H1 (cell line): ENCODE results near the gene IL4. TPM values are rescaled to one million over a fixed set of nuclear protein-coding genes. Genes with fewer than 3 reads are reported as not detected.

Source experiments
- CTCF ChIA-PET: fragments of 300-600 bp; sonication (Branson Sonifier 250); formaldehyde crosslinking; loops from one replicate; lab custom pipeline; 2021; ENCODE audit not compliant: partially characterized antibody; lab: Charles Lee
- POLR2A ChIA-PET: fragments of 300-600 bp; sonication (Branson Sonifier 250); formaldehyde crosslinking; loops from one replicate; lab custom pipeline; 2021; ENCODE audit warnings: inconsistent platforms; ENCODE audit not compliant: partially characterized antibody; lab: Charles Lee
- DNase-seq, 2 experiments: peaks; one replicate each; pipeline versions ENCODE4 v3.0.0 to v3.0.0-alpha.2; 2010 to 2022; ENCODE audit warnings: low spot score in 2 of 2, low read depth in 1 of 2, mixed read lengths in 1 of 2
- FAIRE-seq: peaks from 2 replicates; lab custom pipeline; 2011; peaks lifted over from hg19 to GRCh38; lab: Jason Lieb, UNC
- H2AFZ ChIP-seq: 2 replicates; pipeline ENCODE4 v1.8.1; 2012; ENCODE audit warnings: low read length, inconsistent platforms
- H2AK5ac ChIP-seq: 2 replicates; pipeline ENCODE4 v1.6.1; 2013; ENCODE audit warnings: low read depth, low read length
- H2BK120ac ChIP-seq: replicated peaks from 2 replicates; pipeline ENCODE3; 2013; ENCODE audit warnings: low read depth, low read length, inconsistent platforms
- H2BK12ac ChIP-seq: 2 replicates; pipeline ENCODE4 v1.6.1; 2013; ENCODE audit warnings: low read depth, low read length
- H2BK15ac ChIP-seq: 2 replicates; pipeline ENCODE4 v1.6.1; 2013; ENCODE audit warnings: low read length
- H2BK20ac ChIP-seq: 2 replicates; pipeline ENCODE4 v1.6.1; 2013; ENCODE audit warnings: low read length
- H2BK5ac ChIP-seq: 2 replicates; pipeline ENCODE4 v1.6.1; 2013; ENCODE audit warnings: low read depth, low read length
- H3K14ac ChIP-seq: 2 replicates; pipeline ENCODE4 v1.6.1; 2013; ENCODE audit warnings: inconsistent platforms; ENCODE audit not compliant: insufficient read length
- H3K18ac ChIP-seq: 2 replicates; pipeline ENCODE4 v1.6.1; 2013; ENCODE audit warnings: low read length; ENCODE audit errors: extremely low read depth
- H3K23ac ChIP-seq: 2 replicates; pipeline ENCODE4 v1.6.1; 2013; ENCODE audit warnings: inconsistent platforms; ENCODE audit not compliant: insufficient read length
- H3K23me2 ChIP-seq: 2 replicates; pipeline ENCODE4 v1.6.1; 2013; ENCODE audit warnings: low read depth, low read length
- H3K27ac ChIP-seq: 2 replicates; pipeline ENCODE4 v1.6.1; 2011; ENCODE audit warnings: low read depth, low read length, inconsistent platforms
- H3K27me3 ChIP-seq, 4 experiments: replicated peaks in 1 of 4; 1 replicate in 1 of 4; 2 replicates in 3 of 4; pipeline versions ENCODE4 v1.6.1 to v1.8.1; 2011 to 2013; ENCODE audit warnings: low read length in 3 of 4, mild to moderate bottlenecking in 3 of 4, inconsistent platforms in 2 of 4, mixed read lengths in 2 of 4, moderate library complexity in 1 of 4; ENCODE audit not compliant: control insufficient read depth in 3 of 4, insufficient read depth in 3 of 4; ENCODE audit errors: extremely low read depth in 1 of 4
- H3K36me3 ChIP-seq, 4 experiments: 2 replicates each; pipeline versions ENCODE4 v1.6.1 to v1.8.1; 2011 to 2013; ENCODE audit warnings: mild to moderate bottlenecking in 4 of 4, low read length in 3 of 4, moderate library complexity in 2 of 4, control low read depth in 1 of 4, inconsistent platforms in 1 of 4; ENCODE audit not compliant: insufficient read depth in 4 of 4, control insufficient read depth in 2 of 4
- H3K4ac ChIP-seq: replicated peaks from 2 replicates; pipeline ENCODE3; 2013; ENCODE audit warnings: low read length, low read depth, mixed read lengths, inconsistent platforms; ENCODE audit not compliant: insufficient read length
- H3K4me1 ChIP-seq, 4 experiments: replicated peaks in 1 of 4; 1 replicate in 1 of 4; 2 replicates in 3 of 4; pipeline versions ENCODE4 v1.6.1 to v1.8.1; 2011 to 2013; ENCODE audit warnings: low read length in 3 of 4, inconsistent platforms in 2 of 4, mixed read lengths in 1 of 4; ENCODE audit not compliant: insufficient read depth in 4 of 4, control insufficient read depth in 3 of 4
- H3K4me2 ChIP-seq, 2 experiments: 2 replicates each; pipeline versions ENCODE4 v1.6.1 to v1.8.1; 2011 to 2013; ENCODE audit warnings: low read depth in 2 of 2, low read length in 2 of 2, control low read depth in 1 of 2, inconsistent platforms in 1 of 2, mild to moderate bottlenecking in 1 of 2; ENCODE audit not compliant: insufficient read depth in 1 of 2
- H3K4me3 ChIP-seq, 4 experiments: fragments of 200-600, 300-600 bp in 1 of 4; sonication (generic), shearing (Covaris generic), sonication (Bioruptor Twin) in 1 of 4; 2 replicates each; pipeline versions ENCODE4 v1.5.1 to v1.8.1; 2011 to 2016; ENCODE audit warnings: low read length in 4 of 4, low read depth in 3 of 4, control low read depth in 2 of 4, inconsistent platforms in 2 of 4, mild to moderate bottlenecking in 2 of 4, mixed read lengths in 1 of 4, moderate library complexity in 1 of 4; ENCODE audit not compliant: insufficient read depth in 2 of 4; ENCODE audit errors: extremely low read depth in 1 of 4
- H3K56ac ChIP-seq: replicated peaks from 2 replicates; pipeline ENCODE3; 2013; ENCODE audit warnings: low read depth, mild to moderate bottlenecking, mixed read lengths, low read length, inconsistent platforms; ENCODE audit not compliant: insufficient read length
- H3K79me1 ChIP-seq: 2 replicates; pipeline ENCODE4 v1.6.1; 2013; ENCODE audit warnings: low read depth, low read length, control low read depth
- H3K79me2 ChIP-seq, 2 experiments: 2 replicates each; pipeline versions ENCODE4 v1.6.1 to v1.8.1; 2012 to 2013; ENCODE audit warnings: low read length in 2 of 2, mild to moderate bottlenecking in 2 of 2, inconsistent platforms in 1 of 2; ENCODE audit not compliant: insufficient read depth in 2 of 2, control insufficient read depth in 1 of 2
- H3K9ac ChIP-seq, 4 experiments: replicated peaks in 1 of 4; 1 replicate in 1 of 4; 2 replicates in 3 of 4; pipeline versions ENCODE4 v1.6.1 to v1.8.1; 2011 to 2013; ENCODE audit warnings: low read depth in 3 of 4, low read length in 3 of 4, control low read depth in 2 of 4, mild to moderate bottlenecking in 2 of 4, moderate library complexity in 2 of 4, inconsistent platforms in 1 of 4; ENCODE audit errors: extremely low read depth in 1 of 4
- H3K9me3 ChIP-seq, 2 experiments: 2 replicates each; pipeline versions ENCODE4 v1.6.1 to v1.8.1; 2012 to 2013; ENCODE audit warnings: mild to moderate bottlenecking in 2 of 2, moderate library complexity in 2 of 2, control low read depth in 1 of 2, inconsistent platforms in 1 of 2, low read depth in 1 of 2, low read length in 1 of 2, mixed read lengths in 1 of 2; ENCODE audit not compliant: insufficient read depth in 2 of 2
- H4K20me1 ChIP-seq, 2 experiments: replicated peaks in 1 of 2; 2 replicates each; pipeline versions ENCODE3 to v1.8.1; 2011 to 2013; ENCODE audit warnings: inconsistent platforms in 2 of 2, low read length in 2 of 2, mild to moderate bottlenecking in 1 of 2; ENCODE audit not compliant: insufficient read depth in 2 of 2, control insufficient read depth in 1 of 2
- H4K5ac ChIP-seq: 2 replicates; pipeline ENCODE4 v1.6.1; 2013; ENCODE audit warnings: low read length, low read depth, mixed read lengths, inconsistent platforms; ENCODE audit not compliant: insufficient read length
- H4K8ac ChIP-seq: 2 replicates; pipeline ENCODE4 v1.8.0; 2013; ENCODE audit warnings: mild to moderate bottlenecking, moderate library complexity, low read length, inconsistent platforms; ENCODE audit not compliant: insufficient read depth; ENCODE audit errors: extremely low read depth
- H4K91ac ChIP-seq: replicated peaks from 2 replicates; pipeline ENCODE3; 2013; ENCODE audit warnings: low read length, mixed read lengths, inconsistent platforms; ENCODE audit not compliant: insufficient read length
- CBX5 ChIP-seq: fragments of 300-800, 300-1000 bp; sonication (generic); IDR thresholded peaks from 2 replicates; pipeline ENCODE4 v1.7.1; 2016; ENCODE audit warnings: antibody characterized with exemption, low read length, low read depth
- CHD2 ChIP-seq: IDR thresholded peaks from 2 replicates; pipeline ENCODE4 v1.6.1; 2012; ENCODE audit warnings: low read length, improper control_type of control experiment
- E2F6 ChIP-seq: IDR thresholded peaks from 2 replicates; pipeline ENCODE4 v1.6.1; 2012; ENCODE audit warnings: inconsistent platforms
- EP300 ChIP-seq, 2 experiments: IDR thresholded peaks; 1 replicate in 1 of 2; 2 replicates in 1 of 2; pipeline ENCODE4 v1.6.1; 2011 to 2012; ENCODE audit warnings: low read depth in 2 of 2, low read length in 2 of 2, mild to moderate bottlenecking in 2 of 2, borderline replicate concordance in 1 of 2, inconsistent platforms in 1 of 2, moderate library complexity in 1 of 2
- GABPA ChIP-seq: IDR thresholded peaks from 2 replicates; pipeline ENCODE4 v1.6.1; 2011; ENCODE audit warnings: mild to moderate bottlenecking, low read length, moderate library complexity, borderline replicate concordance; ENCODE audit not compliant: insufficient read depth
- GTF2F1 ChIP-seq: IDR thresholded peaks from 2 replicates; pipeline ENCODE4 v1.6.1; 2012; ENCODE audit warnings: low read depth, low read length, improper control_type of control experiment, borderline replicate concordance
- KDM4A ChIP-seq: IDR thresholded peaks from one replicate; pipeline ENCODE4 v1.7.1; 2012; ENCODE audit warnings: low read depth, mild to moderate bottlenecking, moderate library complexity, low read length, inconsistent platforms; ENCODE audit not compliant: severe bottlenecking
- MAFK ChIP-seq: IDR thresholded peaks from 2 replicates; pipeline ENCODE4 v1.6.1; 2012; ENCODE audit warnings: low read depth, mild to moderate bottlenecking, improper control_type of control experiment, low read length
- SP2 ChIP-seq: IDR thresholded peaks from 2 replicates; pipeline ENCODE4 v1.6.1; 2012; ENCODE audit warnings: mild to moderate bottlenecking, low read length, inconsistent platforms
- SUZ12 ChIP-seq: fragments of 200-600 bp; sonication (generic); IDR thresholded peaks from 2 replicates; pipeline ENCODE4 v1.6.1; 2012; ENCODE audit warnings: mild to moderate bottlenecking, inconsistent platforms, low read length, moderate library complexity, mixed read lengths
- WGBS, 2 experiments: shearing (Covaris generic) in 1 of 2; methylation state at CpG; one replicate each; pipeline versions ENCODE4 v1.1.6 to v1.1.7; 2013 to 2015; ENCODE audit warnings: low lambda C conversion rate in 2 of 2, mixed read lengths in 2 of 2, inconsistent platforms in 1 of 2, low coverage in 1 of 2, missing lambda C conversion rate in 1 of 2; ENCODE audit not compliant: insufficient replicate concordance in 2 of 2, insufficient coverage in 1 of 2, insufficient read length in 1 of 2; ENCODE audit errors: extremely low coverage in 1 of 2, missing lambda C conversion rate in 1 of 2; 5-methylcytosine and 5-hydroxymethylcytosine counted together
- polyA plus RNA-seq, 7 experiments: library from polyadenylated mRNA; depleted of rRNA in 3 of 7; stranded (reverse) in 5 of 7; unstranded in 2 of 7; fragments of >200 nt in 5 of 7; fragments of 200-250 nt in 2 of 7; gene quantifications; 1 replicate in 5 of 7; 2 replicates in 1 of 7; 4 replicates in 1 of 7; pipeline versions ENCODE4 v1.2.1 to v1.2.3, GENCODE V29; 2011 to 2013; ENCODE audit warnings: missing spikeins in 2 of 7, mixed read lengths in 2 of 7
- total RNA-seq: library from RNA; stranded (reverse); fragmentation: NEBNext Ultra II Directional; extraction: Animal tissue kit (Norgen Biotek cat#: 25700); gene quantifications from 2 replicates; pipeline ENCODE4 v1.2.1, GENCODE V29; 2021
- TF ChIP-seq, protein P1 (sequence below), 3 experiments: IDR thresholded peaks; 1 replicate in 2 of 3; 2 replicates in 1 of 3; pipeline versions ENCODE4 v1.5.1 to v1.6.1; 2011; ENCODE audit warnings: low read length in 3 of 3, mild to moderate bottlenecking in 3 of 3, inconsistent platforms in 2 of 3, low read depth in 1 of 3, moderate library complexity in 1 of 3; ENCODE audit not compliant: insufficient read depth in 1 of 3; ENCODE audit errors: control extremely low read depth in 1 of 3

The IL4 gene
- total and polyA plus RNA-seq, 2 of the 8 experiments (the other 6 are each of a cell fraction or from before 2014, with no cell fraction given): not detected

- Histone ChIP-seq H4K91ac (no peak overlapping the region), H3K4ac (no peak overlapping the region), H2AFZ (no peak overlapping the region), H3K23me2 (no peaks in the 10 kb centered on the region), H2AK5ac (no peak overlapping the region), H3K18ac (no peak overlapping the region), H3K79me2 (no peaks in the 10 kb centered on the region), H2BK120ac (no peak overlapping the region), H2BK5ac (no peak overlapping the region), H3K4me3 (no peak overlapping the region), H3K4me2 (no peak overlapping the region), H3K56ac (no peak overlapping the region), H3K9me3 (no peaks in the 10 kb centered on the region), H2BK20ac (no peak overlapping the region), H4K8ac (no peak overlapping the region), H3K79me1 (no peaks in the 10 kb centered on the region), H4K5ac (no peak overlapping the region), H2BK12ac (no peak overlapping the region), H2BK15ac (no peak overlapping the region), H4K20me1 (no peaks in the 10 kb centered on the region), H3K9ac (no peak overlapping the region), H3K23ac (no peak overlapping the region), H3K4me1 (no peaks in the 10 kb centered on the region), H3K36me3 (peaks cover 0 to 7% (median 2%) of the 10 kb centered on the region in 4 experiments; a peak in 3 of 8 replicates), H3K14ac (no peak overlapping the region), H3K27me3 (no peaks in the 10 kb centered on the region), H3K27ac (no peak overlapping the region)
- FAIRE-seq (no peak), DNase-seq (no peak)
- 90% methylated on average over 4 of the region's 4 CpGs; no CpG with 5 or more reads in 1 of the 2 experiments for WGBS, 2 experiments
- POLR2A ChIA-PET: no interaction called here
- CTCF ChIA-PET: interaction anchor here (0.7 to 1.7 kb wide), 4 partner anchors 11 to 169 kb away, joined by 3 to 8 read pairs (median 3); no protein-coding TSS in a partner anchor
- TF ChIP-seq KDM4A (no peak), GABPA (no peak), MAFK (no peak), CBX5 (no peak), GTF2F1 (no peak), EP300 (IDR thresholded peaks at IDR 0.05; ENCODE audit: borderline replicate concordance in 1 of 2, low read depth in 2 of 2, low read length in 2 of 2) (no peak), SP2 (no peak), CHD2 (no peak), SUZ12 (no peak), E2F6 (no peak)
- TF ChIP-seq, protein P1, sequence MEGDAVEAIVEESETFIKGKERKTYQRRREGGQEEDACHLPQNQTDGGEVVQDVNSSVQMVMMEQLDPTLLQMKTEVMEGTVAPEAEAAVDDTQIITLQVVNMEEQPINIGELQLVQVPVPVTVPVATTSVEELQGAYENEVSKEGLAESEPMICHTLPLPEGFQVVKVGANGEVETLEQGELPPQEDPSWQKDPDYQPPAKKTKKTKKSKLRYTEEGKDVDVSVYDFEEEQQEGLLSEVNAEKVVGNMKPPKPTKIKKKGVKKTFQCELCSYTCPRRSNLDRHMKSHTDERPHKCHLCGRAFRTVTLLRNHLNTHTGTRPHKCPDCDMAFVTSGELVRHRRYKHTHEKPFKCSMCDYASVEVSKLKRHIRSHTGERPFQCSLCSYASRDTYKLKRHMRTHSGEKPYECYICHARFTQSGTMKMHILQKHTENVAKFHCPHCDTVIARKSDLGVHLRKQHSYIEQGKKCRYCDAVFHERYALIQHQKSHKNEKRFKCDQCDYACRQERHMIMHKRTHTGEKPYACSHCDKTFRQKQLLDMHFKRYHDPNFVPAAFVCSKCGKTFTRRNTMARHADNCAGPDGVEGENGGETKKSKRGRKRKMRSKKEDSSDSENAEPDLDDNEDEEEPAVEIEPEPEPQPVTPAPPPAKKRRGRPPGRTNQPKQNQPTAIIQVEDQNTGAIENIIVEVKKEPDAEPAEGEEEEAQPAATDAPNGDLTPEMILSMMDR (IDR thresholded peaks at IDR 0.05; ENCODE audit: control extremely low read depth in 1 of 3, insufficient read depth in 1 of 3, low read depth in 1 of 3, low read length in 3 of 3): no peak
These were observed 22.2 kb downstream of the IL4 start for GRCh38 chr5:132695956-132696355.
